GM21723 (cell line): ENCODE results near the gene SLC7A10.

ENCODE experiments used
- ATAC-seq: cut with Tn5 transposase; IDR thresholded peaks from one replicate; pipeline ENCODE4 v1.9.1; 2021; ENCODE audit warnings: mild to moderate bottlenecking, moderate library complexity; ENCODE audit not compliant: unreplicated experiment

SLC7A10 gene

DNA sequence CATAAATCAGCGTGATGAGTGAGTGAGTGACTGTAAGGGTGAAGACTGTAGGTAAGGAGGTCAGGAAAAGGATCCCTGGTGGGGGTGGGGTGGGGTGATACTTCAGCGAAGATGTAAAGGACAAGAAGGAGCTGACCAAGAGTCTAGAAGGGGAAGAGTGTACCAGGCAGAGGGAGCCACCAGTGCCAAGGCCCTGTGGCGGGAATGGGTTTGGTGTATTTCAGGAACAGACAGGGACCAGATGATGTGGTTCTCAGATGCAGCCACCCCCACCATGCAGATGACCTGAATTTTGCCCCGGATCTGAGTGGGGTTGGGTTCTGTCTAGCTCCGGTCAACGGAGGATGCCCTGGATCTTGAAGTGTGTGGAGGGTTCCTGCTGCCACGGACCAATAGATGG is 30.1 kb upstream of the SLC7A10 start:
- no peak for ATAC-seq

GRCh38 chr19:33254245-33254824 is 28.7 kb upstream of the SLC7A10 start:
- no peak for ATAC-seq

GRCh38 chr19:33252971-33253370 is 27.3 kb upstream of the SLC7A10 start:
- no peak for ATAC-seq

- no peak for ATAC-seq
Measured at GRCh38 chr19:33252418-33252962, 26.8 kb upstream of the SLC7A10 start.

- no peak for ATAC-seq
Measured at GRCh38 chr19:33251526-33252090, 26.0 kb upstream of the SLC7A10 start.

- no peak for ATAC-seq
Measured at GRCh38 chr19:33251076-33251475, 25.4 kb upstream of the SLC7A10 start.

DNA sequence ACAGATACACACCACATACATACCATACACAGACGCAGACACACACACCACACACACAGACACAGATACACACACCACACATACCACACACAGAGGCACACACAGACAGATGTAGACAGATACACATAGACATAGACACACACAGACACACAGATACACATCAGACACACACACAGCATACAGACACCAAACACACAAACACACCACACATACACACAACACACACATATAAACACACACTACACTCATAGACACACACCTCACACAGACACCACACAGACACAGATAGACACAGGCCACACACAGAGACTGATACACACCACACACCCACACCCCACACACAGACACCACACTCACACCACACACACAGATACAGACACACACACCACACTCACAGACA is 24.9 kb upstream of the SLC7A10 start:
- ATAC-seq: no peak

GRCh38 chr19:33249740-33250366 is 24.2 kb upstream of the SLC7A10 start:
- ATAC-seq: no peak

- ATAC-seq: no peak
Measured at GRCh38 chr19:33248954-33249613, 23.4 kb upstream of the SLC7A10 start.

- ATAC-seq: no peak
Measured at GRCh38 chr19:33248553-33248953, 22.9 kb upstream of the SLC7A10 start.

GRCh38 chr19:33248104-33248503 is 22.5 kb upstream of the SLC7A10 start:
- no peak for ATAC-seq

GRCh38 chr19:33247441-33247819 is 21.8 kb upstream of the SLC7A10 start:
- no peak for ATAC-seq

GRCh38 chr19:33246709-33247440 is 21.2 kb upstream of the SLC7A10 start:
- no peak for ATAC-seq

- ATAC-seq: no peak
Measured at GRCh38 chr19:33245948-33246708, 20.5 kb upstream of the SLC7A10 start.

DNA sequence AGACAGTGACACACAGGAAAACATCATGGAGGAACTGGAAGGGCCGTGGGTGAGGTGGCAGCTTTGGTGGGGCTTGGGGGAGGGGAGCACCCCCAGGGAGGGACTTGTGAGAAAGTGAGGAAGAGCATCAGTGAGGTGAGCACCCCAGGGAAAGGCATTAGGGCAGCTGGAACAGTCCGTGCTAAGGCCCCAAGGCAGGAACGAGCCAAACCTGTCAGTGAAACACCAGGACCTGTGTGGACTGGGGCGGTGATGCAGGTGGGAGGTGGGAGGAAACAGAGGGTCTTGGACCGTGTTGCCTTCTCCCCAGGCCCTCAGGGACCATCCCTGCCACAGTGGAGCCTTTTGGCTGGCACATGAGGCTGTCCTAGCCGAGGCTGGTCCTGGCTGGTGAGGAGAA is 17.3 kb upstream of the SLC7A10 start:
- ATAC-seq: no peak

DNA sequence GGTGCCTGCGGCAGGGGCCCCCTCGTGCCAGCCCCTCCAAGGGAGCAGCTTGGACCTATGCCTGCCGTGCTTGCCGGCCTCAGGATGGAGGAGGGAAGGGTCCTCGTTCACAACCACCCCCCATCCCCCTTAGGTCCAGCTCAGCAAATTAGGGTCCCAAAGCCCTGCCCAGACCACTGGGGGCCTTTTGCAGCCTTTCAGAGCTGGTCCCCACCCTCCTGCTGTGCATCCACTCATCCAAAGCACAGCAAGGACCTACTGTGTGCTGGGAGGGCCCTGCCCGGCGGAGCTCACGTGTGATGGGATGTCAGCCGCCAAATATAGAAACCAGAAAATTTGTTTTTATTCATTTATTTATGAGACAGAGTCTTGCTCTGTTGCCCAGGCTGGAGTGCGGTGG is 16.5 kb upstream of the SLC7A10 start:
- no peak for ATAC-seq

- no peak for ATAC-seq
Measured at GRCh38 chr19:33241530-33242101, 16.0 kb upstream of the SLC7A10 start.

DNA sequence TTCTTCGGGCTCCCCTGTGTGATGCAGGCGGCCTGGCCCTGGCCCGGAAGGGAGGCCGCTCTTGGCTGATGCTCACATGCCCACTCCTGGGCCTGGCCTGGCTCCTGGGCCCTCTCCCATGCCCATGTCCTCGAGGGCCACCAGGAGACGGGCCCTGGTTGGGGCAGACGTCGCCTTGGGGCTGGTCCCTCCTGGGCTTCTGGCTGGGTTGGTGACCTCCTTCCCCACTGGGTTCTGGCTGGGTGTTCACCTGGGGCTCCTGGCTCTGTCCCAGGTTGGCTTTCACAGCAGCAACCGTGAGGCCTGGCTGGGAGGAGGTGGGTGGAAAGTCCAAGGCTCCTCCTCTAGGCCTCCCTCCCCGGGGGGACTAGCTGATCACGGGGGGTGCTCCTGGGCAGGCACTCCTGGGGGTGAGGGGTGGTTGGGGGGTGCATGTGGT is 15.5 kb upstream of the SLC7A10 start:
- ATAC-seq: no peak

DNA sequence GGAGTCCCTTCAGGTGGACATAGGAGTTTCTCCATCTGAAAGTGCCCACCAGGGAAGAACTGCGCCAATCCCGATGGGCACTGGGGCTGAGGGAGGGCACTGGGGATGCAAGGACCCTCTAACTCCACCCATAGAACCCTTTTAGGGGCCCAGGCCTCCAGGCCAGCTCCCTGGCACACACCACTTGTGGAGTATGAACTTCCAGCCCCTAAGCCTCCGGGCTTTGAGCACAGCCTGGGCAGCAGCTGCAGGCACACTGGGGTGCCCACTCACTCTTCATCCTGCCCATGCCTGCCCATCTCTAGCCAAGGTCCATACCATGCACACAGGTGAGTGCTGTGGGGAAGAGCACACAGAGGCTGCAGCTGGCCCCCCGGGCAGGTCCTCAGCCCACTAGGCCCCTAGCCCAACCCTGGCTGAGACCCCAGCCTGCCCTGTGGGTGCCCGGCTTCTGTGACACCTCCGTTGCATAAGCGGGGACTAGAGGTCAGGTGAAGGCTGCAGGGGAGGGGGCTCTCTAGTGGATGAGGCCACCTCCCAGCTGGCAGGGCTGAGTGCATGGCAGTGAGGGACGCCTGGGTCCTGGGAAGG is 14.6 kb upstream of the SLC7A10 start:
- no peak for ATAC-seq
